Kidney (tissue), 14 donors: ENCODE results near the gene TNFAIP1. TPM values are rescaled to one million over a fixed set of nuclear protein-coding genes. Genes with fewer than 3 reads are reported as not detected.

ENCODE experiments used
- DNase-seq, 5 donors: peaks; one replicate each; pipeline ENCODE4 v3.0.0-alpha.2; 2013 to 2020
- FAIRE-seq: peaks from 2 replicates; lab custom pipeline; 2012; peaks lifted over from hg19 to GRCh38; lab: Jason Lieb, UNC
- H3K27ac ChIP-seq, 2 donors: one replicate each; pipeline ENCODE4 v1.7.0; 2013; ENCODE audit warnings: low read depth in 2 of 2, low read length in 2 of 2, inconsistent platforms in 1 of 2
- H3K27me3 ChIP-seq: one replicate; pipeline ENCODE4 v1.7.1; 2013; ENCODE audit warnings: low read length, inconsistent platforms; ENCODE audit not compliant: control insufficient read depth, insufficient read depth
- H3K36me3 ChIP-seq, 3 donors: one replicate each; pipeline versions ENCODE4 v1.7.0 to v1.7.1; 2013; ENCODE audit warnings: low read length in 3 of 3, control low read depth in 1 of 3, inconsistent platforms in 1 of 3; ENCODE audit not compliant: insufficient read depth in 3 of 3, control insufficient read depth in 2 of 3
- H3K4me1 ChIP-seq, 3 donors: one replicate each; pipeline versions ENCODE4 v1.7.0 to v1.7.1; 2013; ENCODE audit warnings: low read length in 3 of 3, inconsistent platforms in 1 of 3, low read depth in 1 of 3; ENCODE audit not compliant: control insufficient read depth in 2 of 3, insufficient read depth in 2 of 3
- H3K4me3 ChIP-seq, 3 donors: one replicate each; pipeline versions ENCODE4 v1.7.0 to v1.8.1; 2013; ENCODE audit warnings: low read length in 3 of 3, control low read depth in 1 of 3, inconsistent platforms in 1 of 3
- H3K9ac ChIP-seq, 3 donors: one replicate each; pipeline versions ENCODE4 v1.7.0 to v1.7.1; 2013; ENCODE audit warnings: low read length in 3 of 3, control low read depth in 1 of 3, inconsistent platforms in 1 of 3
- H3K9me3 ChIP-seq, 3 donors: one replicate each; pipeline versions ENCODE4 v1.7.0 to v1.7.1; 2013; ENCODE audit warnings: low read length in 3 of 3, control low read depth in 1 of 3, inconsistent platforms in 1 of 3; ENCODE audit not compliant: control insufficient read depth in 2 of 3, insufficient read depth in 1 of 3
- intact Hi-C: fragments of 100-400 bp; cut with DNase I; formaldehyde crosslinking; loops from one replicate; pipeline ENCODE4 v1.11.1; 2022
- polyA plus RNA-seq: library from polyadenylated mRNA; stranded (reverse); fragments of 350-450 nt; fragmentation: Illumina TruSeq; extraction: RNeasy Lipid Tissue Mini Kit (QIAGEN cat#74804); gene quantifications from one replicate; pipeline ENCODE4 v1.2.3, GENCODE V29; 2014; ENCODE audit warnings: low read depth, low replicate concordance; ENCODE audit not compliant: insufficient read depth
- total RNA-seq: library from RNA; stranded (reverse); fragmentation: NEBNext Ultra II Directional; extraction: Animal tissue kit (Norgen Biotek cat#: 25700); gene quantifications from one replicate; pipeline ENCODE4 v1.2.1, GENCODE V29; 2021
- TF ChIP-seq, protein P1 (sequence below): IDR thresholded peaks from 3 replicates; pipeline ENCODE4 v1.5.1; 2012; ENCODE audit warnings: mild to moderate bottlenecking, moderate library complexity, borderline replicate concordance; ENCODE audit not compliant: insufficient read depth; ENCODE audit errors: extremely low read depth
- donor health status: control.
- donor health status: control.
- donor health status: control.
- donor health status: control.
- donor health status: control.
- donor health status: DM: yes; HTN: yes; CAD: no.
- donor health status: Normal renal cell carcinoma (clear cell type).

TNFAIP1 gene
- total and polyA plus RNA-seq, 2 donors from 2014 or later: 28.9 to 83.9 TPM

GRCh38 chr17:28334171-28334570 is 1.4 kb upstream of the TNFAIP1 start:
- DNase-seq (peak in 1 of 5 donors; percentile 28), FAIRE-seq (no peak)
- TF ChIP-seq, protein P1, sequence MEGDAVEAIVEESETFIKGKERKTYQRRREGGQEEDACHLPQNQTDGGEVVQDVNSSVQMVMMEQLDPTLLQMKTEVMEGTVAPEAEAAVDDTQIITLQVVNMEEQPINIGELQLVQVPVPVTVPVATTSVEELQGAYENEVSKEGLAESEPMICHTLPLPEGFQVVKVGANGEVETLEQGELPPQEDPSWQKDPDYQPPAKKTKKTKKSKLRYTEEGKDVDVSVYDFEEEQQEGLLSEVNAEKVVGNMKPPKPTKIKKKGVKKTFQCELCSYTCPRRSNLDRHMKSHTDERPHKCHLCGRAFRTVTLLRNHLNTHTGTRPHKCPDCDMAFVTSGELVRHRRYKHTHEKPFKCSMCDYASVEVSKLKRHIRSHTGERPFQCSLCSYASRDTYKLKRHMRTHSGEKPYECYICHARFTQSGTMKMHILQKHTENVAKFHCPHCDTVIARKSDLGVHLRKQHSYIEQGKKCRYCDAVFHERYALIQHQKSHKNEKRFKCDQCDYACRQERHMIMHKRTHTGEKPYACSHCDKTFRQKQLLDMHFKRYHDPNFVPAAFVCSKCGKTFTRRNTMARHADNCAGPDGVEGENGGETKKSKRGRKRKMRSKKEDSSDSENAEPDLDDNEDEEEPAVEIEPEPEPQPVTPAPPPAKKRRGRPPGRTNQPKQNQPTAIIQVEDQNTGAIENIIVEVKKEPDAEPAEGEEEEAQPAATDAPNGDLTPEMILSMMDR: no peak
- Histone ChIP-seq H3K4me1 (peaks cover 6 to 19% (median 13%) of the 10 kb centered on the region in 3 donors), H3K9ac (peak overlapping the region in 2 of 3 donors; percentile 86 to 87), H3K27ac (no peak overlapping the region), H3K4me3 (peak overlapping the region; percentile 89 to 96 (median 89)), H3K36me3 (peaks cover 1 to 15% (median 12%) of the 10 kb centered on the region in 3 donors), H3K9me3 (no peaks in the 10 kb centered on the region), H3K27me3 (no peaks in the 10 kb centered on the region)
- intact Hi-C loops: no loop called here

DNA sequence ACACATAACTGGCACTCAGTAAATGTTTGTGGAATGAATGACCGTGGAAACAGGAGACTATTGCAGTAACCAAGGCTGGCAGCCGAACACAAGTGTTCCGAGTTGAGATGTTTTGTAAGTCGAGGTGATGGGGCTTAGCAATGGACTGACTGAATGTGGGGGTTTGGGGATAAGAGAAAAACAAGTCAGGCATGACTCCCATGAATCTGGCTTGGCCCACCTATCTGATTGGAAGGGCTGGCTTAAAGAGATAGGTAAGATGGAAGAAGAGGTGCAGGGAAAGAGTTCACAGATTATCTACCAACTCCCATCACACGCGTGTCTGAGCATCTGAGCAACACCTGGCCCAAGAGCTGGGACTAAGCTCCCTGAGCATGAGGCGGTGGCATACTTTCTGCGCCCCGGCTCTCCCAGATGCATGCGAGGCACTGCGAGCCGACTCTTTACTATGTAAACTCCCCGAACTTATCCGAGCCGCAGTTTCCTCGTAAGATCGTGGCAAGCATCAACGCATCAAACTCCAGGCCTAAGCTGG is 828 bp upstream of the TNFAIP1 start:
- FAIRE-seq (no peak), DNase-seq (no peak)
- Histone ChIP-seq H3K27ac (peak overlapping the region; percentile 75 to 88), H3K9ac (peak overlapping the region; percentile 84 to 87 (median 86)), H3K27me3 (no peaks in the 10 kb centered on the region), H3K9me3 (no peaks in the 10 kb centered on the region), H3K4me3 (peak overlapping the region; percentile 89 to 96 (median 89)), H3K36me3 (peaks cover 0 to 16% (median 10%) of the 10 kb centered on the region in 3 donors), H3K4me1 (peaks cover 6 to 19% (median 13%) of the 10 kb centered on the region in 3 donors)
- TF ChIP-seq, protein P1: no peak
- intact Hi-C loops: no loop called here

GRCh38 chr17:28335959-28336871 is 654 bp downstream of the TNFAIP1 start:
- Histone ChIP-seq H3K27ac (peak overlapping the region; percentile 94 to 97), H3K27me3 (no peaks in the 10 kb centered on the region), H3K9me3 (no peaks in the 10 kb centered on the region), H3K9ac (peak overlapping the region; percentile 89 to 97 (median 97)), H3K4me1 (peaks cover 6 to 19% (median 13%) of the 10 kb centered on the region in 3 donors), H3K36me3 (peaks cover 0 to 15% (median 9%) of the 10 kb centered on the region in 3 donors), H3K4me3 (peak overlapping the region; percentile 89 to 96 (median 96))
- peak; percentile 85 to 94 (median 88) for DNase-seq
- intact Hi-C loops: no loop called here
- FAIRE-seq: no peak
- TF ChIP-seq, protein P1: no peak
